PFSK-1 (cell line): Measurements from ENCODE around the gene SAPCD2.

Experiments
- FOXP2 ChIP-seq: optimal IDR thresholded peaks from 2 replicates; pipeline ENCODE3; 2011; ENCODE audit warnings: borderline replicate concordance, control low read depth, inconsistent platforms; ENCODE audit not compliant: insufficient read depth; ENCODE audit errors: extremely low read length, extremely low read depth
- POLR2AphosphoS5 ChIP-seq: IDR thresholded peaks from 2 replicates; pipeline ENCODE4 v1.6.1; 2012; ENCODE audit warnings: low read depth, mild to moderate bottlenecking, control low read depth, low read length, moderate library complexity
- SIN3A ChIP-seq: IDR thresholded peaks from 2 replicates; pipeline ENCODE4 v1.6.1; 2012; ENCODE audit warnings: mild to moderate bottlenecking, low read length, moderate library complexity, borderline replicate concordance; ENCODE audit not compliant: insufficient read depth
- TAF1 ChIP-seq: IDR thresholded peaks from 2 replicates; pipeline ENCODE4 v1.6.1; 2012; ENCODE audit warnings: low read length, control low read depth, borderline replicate concordance; ENCODE audit not compliant: insufficient read depth
- TF ChIP-seq, protein P1 (sequence below), 2 experiments: IDR thresholded peaks; 2 replicates each; pipeline versions ENCODE4 v1.6.1 to v1.8.0; 2011 to 2012; ENCODE audit warnings: low read depth in 2 of 2, low read length in 2 of 2, control low read depth in 1 of 2, inconsistent platforms in 1 of 2, mild to moderate bottlenecking in 1 of 2, moderate library complexity in 1 of 2; ENCODE audit not compliant: insufficient read depth in 1 of 2

SAPCD2 gene

DNA sequence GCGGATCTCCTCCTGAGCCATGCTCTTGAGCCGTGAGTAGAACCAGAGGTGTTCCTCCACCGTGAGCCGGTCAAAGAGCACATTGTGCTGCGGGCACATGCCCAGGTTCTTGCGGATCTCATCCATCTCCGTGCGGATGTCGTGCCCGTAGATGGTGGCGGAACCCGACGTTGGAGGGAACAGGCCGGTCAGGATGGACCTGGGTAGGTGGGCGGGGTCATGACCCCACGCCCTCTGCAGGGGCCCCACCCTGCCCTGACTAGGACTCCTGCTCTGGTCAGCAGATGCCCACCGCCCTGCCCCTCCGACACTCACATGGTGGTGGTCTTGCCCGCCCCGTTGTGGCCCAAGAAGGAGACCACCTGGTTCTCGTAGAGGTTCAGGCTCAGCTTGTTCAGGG is 54.4 kb downstream of the SAPCD2 start:
- TF ChIP-seq, protein P1, sequence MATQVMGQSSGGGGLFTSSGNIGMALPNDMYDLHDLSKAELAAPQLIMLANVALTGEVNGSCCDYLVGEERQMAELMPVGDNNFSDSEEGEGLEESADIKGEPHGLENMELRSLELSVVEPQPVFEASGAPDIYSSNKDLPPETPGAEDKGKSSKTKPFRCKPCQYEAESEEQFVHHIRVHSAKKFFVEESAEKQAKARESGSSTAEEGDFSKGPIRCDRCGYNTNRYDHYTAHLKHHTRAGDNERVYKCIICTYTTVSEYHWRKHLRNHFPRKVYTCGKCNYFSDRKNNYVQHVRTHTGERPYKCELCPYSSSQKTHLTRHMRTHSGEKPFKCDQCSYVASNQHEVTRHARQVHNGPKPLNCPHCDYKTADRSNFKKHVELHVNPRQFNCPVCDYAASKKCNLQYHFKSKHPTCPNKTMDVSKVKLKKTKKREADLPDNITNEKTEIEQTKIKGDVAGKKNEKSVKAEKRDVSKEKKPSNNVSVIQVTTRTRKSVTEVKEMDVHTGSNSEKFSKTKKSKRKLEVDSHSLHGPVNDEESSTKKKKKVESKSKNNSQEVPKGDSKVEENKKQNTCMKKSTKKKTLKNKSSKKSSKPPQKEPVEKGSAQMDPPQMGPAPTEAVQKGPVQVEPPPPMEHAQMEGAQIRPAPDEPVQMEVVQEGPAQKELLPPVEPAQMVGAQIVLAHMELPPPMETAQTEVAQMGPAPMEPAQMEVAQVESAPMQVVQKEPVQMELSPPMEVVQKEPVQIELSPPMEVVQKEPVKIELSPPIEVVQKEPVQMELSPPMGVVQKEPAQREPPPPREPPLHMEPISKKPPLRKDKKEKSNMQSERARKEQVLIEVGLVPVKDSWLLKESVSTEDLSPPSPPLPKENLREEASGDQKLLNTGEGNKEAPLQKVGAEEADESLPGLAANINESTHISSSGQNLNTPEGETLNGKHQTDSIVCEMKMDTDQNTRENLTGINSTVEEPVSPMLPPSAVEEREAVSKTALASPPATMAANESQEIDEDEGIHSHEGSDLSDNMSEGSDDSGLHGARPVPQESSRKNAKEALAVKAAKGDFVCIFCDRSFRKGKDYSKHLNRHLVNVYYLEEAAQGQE (IDR thresholded peaks at IDR 0.05; ENCODE audit: insufficient read depth in 1 of 2, low read depth in 2 of 2, low read length in 2 of 2), result no peak
- no peak for TF ChIP-seq FOXP2
- no peak for TF ChIP-seq SIN3A
- TF ChIP-seq POLR2AphosphoS5, result no peak
- no peak for TF ChIP-seq TAF1

- TF ChIP-seq, protein P1 (IDR thresholded peaks at IDR 0.05; ENCODE audit: insufficient read depth in 1 of 2, low read depth in 2 of 2, low read length in 2 of 2), result no peak
Observed at GRCh38 chr9:137015540-137015930, 54.8 kb downstream of the SAPCD2 start.

DNA sequence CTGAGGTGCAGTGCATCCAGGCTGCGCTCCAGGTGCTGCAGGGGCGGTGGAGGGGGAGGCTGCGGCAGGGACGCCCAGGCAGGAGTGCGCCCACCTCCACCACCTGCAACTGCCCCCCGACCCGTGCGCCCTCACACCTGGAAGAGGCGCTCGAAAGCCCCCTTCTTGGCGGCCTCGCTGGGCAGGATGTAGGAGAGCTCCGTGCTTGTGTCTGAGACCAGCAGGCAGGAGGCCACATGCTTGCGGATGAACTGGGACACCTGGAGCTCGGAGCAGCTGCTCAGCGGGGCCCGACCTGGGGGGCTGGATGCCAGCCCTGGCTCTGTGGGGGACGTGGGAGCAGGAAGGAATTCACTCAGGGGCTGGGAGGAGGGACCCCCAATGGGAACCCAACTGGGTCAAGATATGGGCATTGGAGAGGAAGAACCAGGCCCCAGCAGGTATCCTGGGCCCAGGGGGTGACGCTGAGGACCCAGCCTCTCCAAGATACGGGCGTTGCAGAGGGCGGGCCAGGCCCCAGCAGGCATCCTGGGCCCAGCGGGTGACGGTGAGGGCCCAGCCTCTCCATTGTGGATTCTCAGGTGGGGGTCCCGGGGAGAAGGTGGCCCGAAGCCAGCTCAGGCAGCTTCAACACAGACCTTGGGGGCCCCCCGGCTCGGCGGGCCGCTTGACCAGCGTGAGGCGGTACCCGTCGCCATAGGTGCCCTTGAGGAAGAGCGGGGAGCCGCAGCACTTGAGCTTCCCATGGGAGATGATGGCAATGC is 55.4 kb downstream of the SAPCD2 start:
- no peak for TF ChIP-seq TAF1
- TF ChIP-seq POLR2AphosphoS5, result no peak
- TF ChIP-seq, protein P1 (IDR thresholded peaks at IDR 0.05; ENCODE audit: insufficient read depth in 1 of 2, low read depth in 2 of 2, low read length in 2 of 2), result no peak
- no peak for TF ChIP-seq FOXP2
- no peak for TF ChIP-seq SIN3A

GRCh38 chr9:137014166-137014565 is 56.2 kb downstream of the SAPCD2 start:
- TF ChIP-seq SIN3A (no peak), TAF1 (no peak), FOXP2 (no peak), POLR2AphosphoS5 (no peak)
- TF ChIP-seq, protein P1 (IDR thresholded peaks at IDR 0.05; ENCODE audit: insufficient read depth in 1 of 2, low read depth in 2 of 2, low read length in 2 of 2), result no peak

DNA sequence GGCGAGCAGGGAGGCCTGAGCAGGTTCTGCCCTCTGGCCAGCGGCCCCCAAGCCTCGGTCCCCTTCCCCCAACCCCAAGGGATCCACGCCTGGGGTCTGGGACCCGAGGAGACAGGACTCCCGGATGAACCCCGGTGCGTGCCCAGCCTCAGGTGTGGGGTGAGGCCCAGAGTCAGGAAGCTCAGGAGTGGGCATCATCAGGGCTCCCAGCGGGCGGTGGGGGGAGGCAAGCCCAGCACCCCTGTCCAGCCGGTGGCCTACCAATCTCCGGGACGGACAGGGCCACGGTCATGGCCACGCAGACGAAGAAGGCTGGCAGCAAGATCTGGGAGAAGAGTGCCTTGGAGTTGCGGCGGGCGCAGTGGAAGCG is 56.8 kb downstream of the SAPCD2 start:
- TF ChIP-seq, protein P1 (IDR thresholded peaks at IDR 0.05; ENCODE audit: insufficient read depth in 1 of 2, low read depth in 2 of 2, low read length in 2 of 2), result no peak
